H1 (cell line): ENCODE results near the gene CMSS1. TPM values are rescaled to one million over a fixed set of nuclear protein-coding genes. Genes with fewer than 3 reads are reported as not detected.

Source experiments
- CTCF ChIA-PET: fragments of 300-600 bp; sonication (Branson Sonifier 250); formaldehyde crosslinking; loops from one replicate; lab custom pipeline; 2021; ENCODE audit not compliant: partially characterized antibody; lab: Charles Lee
- POLR2A ChIA-PET: fragments of 300-600 bp; sonication (Branson Sonifier 250); formaldehyde crosslinking; loops from one replicate; lab custom pipeline; 2021; ENCODE audit warnings: inconsistent platforms; ENCODE audit not compliant: partially characterized antibody; lab: Charles Lee
- DNase-seq, 2 experiments: peaks; one replicate each; pipeline versions ENCODE4 v3.0.0 to v3.0.0-alpha.2; 2010 to 2022; ENCODE audit warnings: low spot score in 2 of 2, low read depth in 1 of 2, mixed read lengths in 1 of 2
- FAIRE-seq: peaks from 2 replicates; lab custom pipeline; 2011; peaks lifted over from hg19 to GRCh38; lab: Jason Lieb, UNC
- H2AFZ ChIP-seq: 2 replicates; pipeline ENCODE4 v1.8.1; 2012; ENCODE audit warnings: low read length, inconsistent platforms
- H2AK5ac ChIP-seq: 2 replicates; pipeline ENCODE4 v1.6.1; 2013; ENCODE audit warnings: low read depth, low read length
- H2BK120ac ChIP-seq: replicated peaks from 2 replicates; pipeline ENCODE3; 2013; ENCODE audit warnings: low read depth, low read length, inconsistent platforms
- H2BK12ac ChIP-seq: 2 replicates; pipeline ENCODE4 v1.6.1; 2013; ENCODE audit warnings: low read depth, low read length
- H2BK15ac ChIP-seq: 2 replicates; pipeline ENCODE4 v1.6.1; 2013; ENCODE audit warnings: low read length
- H2BK20ac ChIP-seq: 2 replicates; pipeline ENCODE4 v1.6.1; 2013; ENCODE audit warnings: low read length
- H2BK5ac ChIP-seq: 2 replicates; pipeline ENCODE4 v1.6.1; 2013; ENCODE audit warnings: low read depth, low read length
- H3K14ac ChIP-seq: 2 replicates; pipeline ENCODE4 v1.6.1; 2013; ENCODE audit warnings: inconsistent platforms; ENCODE audit not compliant: insufficient read length
- H3K18ac ChIP-seq: 2 replicates; pipeline ENCODE4 v1.6.1; 2013; ENCODE audit warnings: low read length; ENCODE audit errors: extremely low read depth
- H3K23ac ChIP-seq: 2 replicates; pipeline ENCODE4 v1.6.1; 2013; ENCODE audit warnings: inconsistent platforms; ENCODE audit not compliant: insufficient read length
- H3K23me2 ChIP-seq: 2 replicates; pipeline ENCODE4 v1.6.1; 2013; ENCODE audit warnings: low read depth, low read length
- H3K27ac ChIP-seq: 2 replicates; pipeline ENCODE4 v1.6.1; 2011; ENCODE audit warnings: low read depth, low read length, inconsistent platforms
- H3K27me3 ChIP-seq, 4 experiments: replicated peaks in 1 of 4; 1 replicate in 1 of 4; 2 replicates in 3 of 4; pipeline versions ENCODE4 v1.6.1 to v1.8.1; 2011 to 2013; ENCODE audit warnings: low read length in 3 of 4, mild to moderate bottlenecking in 3 of 4, inconsistent platforms in 2 of 4, mixed read lengths in 2 of 4, moderate library complexity in 1 of 4; ENCODE audit not compliant: control insufficient read depth in 3 of 4, insufficient read depth in 3 of 4; ENCODE audit errors: extremely low read depth in 1 of 4
- H3K36me3 ChIP-seq, 4 experiments: 2 replicates each; pipeline versions ENCODE4 v1.6.1 to v1.8.1; 2011 to 2013; ENCODE audit warnings: mild to moderate bottlenecking in 4 of 4, low read length in 3 of 4, moderate library complexity in 2 of 4, control low read depth in 1 of 4, inconsistent platforms in 1 of 4; ENCODE audit not compliant: insufficient read depth in 4 of 4, control insufficient read depth in 2 of 4
- H3K4ac ChIP-seq: replicated peaks from 2 replicates; pipeline ENCODE3; 2013; ENCODE audit warnings: low read length, low read depth, mixed read lengths, inconsistent platforms; ENCODE audit not compliant: insufficient read length
- H3K4me1 ChIP-seq, 4 experiments: replicated peaks in 1 of 4; 1 replicate in 1 of 4; 2 replicates in 3 of 4; pipeline versions ENCODE4 v1.6.1 to v1.8.1; 2011 to 2013; ENCODE audit warnings: low read length in 3 of 4, inconsistent platforms in 2 of 4, mixed read lengths in 1 of 4; ENCODE audit not compliant: insufficient read depth in 4 of 4, control insufficient read depth in 3 of 4
- H3K4me2 ChIP-seq, 2 experiments: 2 replicates each; pipeline versions ENCODE4 v1.6.1 to v1.8.1; 2011 to 2013; ENCODE audit warnings: low read depth in 2 of 2, low read length in 2 of 2, control low read depth in 1 of 2, inconsistent platforms in 1 of 2, mild to moderate bottlenecking in 1 of 2; ENCODE audit not compliant: insufficient read depth in 1 of 2
- H3K4me3 ChIP-seq, 4 experiments: fragments of 200-600, 300-600 bp in 1 of 4; sonication (generic), shearing (Covaris generic), sonication (Bioruptor Twin) in 1 of 4; 2 replicates each; pipeline versions ENCODE4 v1.5.1 to v1.8.1; 2011 to 2016; ENCODE audit warnings: low read length in 4 of 4, low read depth in 3 of 4, control low read depth in 2 of 4, inconsistent platforms in 2 of 4, mild to moderate bottlenecking in 2 of 4, mixed read lengths in 1 of 4, moderate library complexity in 1 of 4; ENCODE audit not compliant: insufficient read depth in 2 of 4; ENCODE audit errors: extremely low read depth in 1 of 4
- H3K56ac ChIP-seq: replicated peaks from 2 replicates; pipeline ENCODE3; 2013; ENCODE audit warnings: low read depth, mild to moderate bottlenecking, mixed read lengths, low read length, inconsistent platforms; ENCODE audit not compliant: insufficient read length
- H3K79me1 ChIP-seq: 2 replicates; pipeline ENCODE4 v1.6.1; 2013; ENCODE audit warnings: low read depth, low read length, control low read depth
- H3K79me2 ChIP-seq, 2 experiments: 2 replicates each; pipeline versions ENCODE4 v1.6.1 to v1.8.1; 2012 to 2013; ENCODE audit warnings: low read length in 2 of 2, mild to moderate bottlenecking in 2 of 2, inconsistent platforms in 1 of 2; ENCODE audit not compliant: insufficient read depth in 2 of 2, control insufficient read depth in 1 of 2
- H3K9ac ChIP-seq, 4 experiments: replicated peaks in 1 of 4; 1 replicate in 1 of 4; 2 replicates in 3 of 4; pipeline versions ENCODE4 v1.6.1 to v1.8.1; 2011 to 2013; ENCODE audit warnings: low read depth in 3 of 4, low read length in 3 of 4, control low read depth in 2 of 4, mild to moderate bottlenecking in 2 of 4, moderate library complexity in 2 of 4, inconsistent platforms in 1 of 4; ENCODE audit errors: extremely low read depth in 1 of 4
- H3K9me3 ChIP-seq, 2 experiments: 2 replicates each; pipeline versions ENCODE4 v1.6.1 to v1.8.1; 2012 to 2013; ENCODE audit warnings: mild to moderate bottlenecking in 2 of 2, moderate library complexity in 2 of 2, control low read depth in 1 of 2, inconsistent platforms in 1 of 2, low read depth in 1 of 2, low read length in 1 of 2, mixed read lengths in 1 of 2; ENCODE audit not compliant: insufficient read depth in 2 of 2
- H4K20me1 ChIP-seq, 2 experiments: replicated peaks in 1 of 2; 2 replicates each; pipeline versions ENCODE3 to v1.8.1; 2011 to 2013; ENCODE audit warnings: inconsistent platforms in 2 of 2, low read length in 2 of 2, mild to moderate bottlenecking in 1 of 2; ENCODE audit not compliant: insufficient read depth in 2 of 2, control insufficient read depth in 1 of 2
- H4K5ac ChIP-seq: 2 replicates; pipeline ENCODE4 v1.6.1; 2013; ENCODE audit warnings: low read length, low read depth, mixed read lengths, inconsistent platforms; ENCODE audit not compliant: insufficient read length
- H4K8ac ChIP-seq: 2 replicates; pipeline ENCODE4 v1.8.0; 2013; ENCODE audit warnings: mild to moderate bottlenecking, moderate library complexity, low read length, inconsistent platforms; ENCODE audit not compliant: insufficient read depth; ENCODE audit errors: extremely low read depth
- H4K91ac ChIP-seq: replicated peaks from 2 replicates; pipeline ENCODE3; 2013; ENCODE audit warnings: low read length, mixed read lengths, inconsistent platforms; ENCODE audit not compliant: insufficient read length
- BCL11A ChIP-seq, 2 experiments: IDR thresholded peaks; one replicate each; pipeline ENCODE4 v1.6.1; 2011; ENCODE audit warnings: low read depth in 2 of 2, low read length in 2 of 2, mild to moderate bottlenecking in 2 of 2
- CHD1 ChIP-seq: IDR thresholded peaks from 2 replicates; pipeline ENCODE4 v1.6.1; 2012; ENCODE audit warnings: low read depth, low read length, improper control_type of control experiment
- EGR1 ChIP-seq: IDR thresholded peaks from 2 replicates; pipeline ENCODE4 v1.6.1; 2011; ENCODE audit warnings: low read depth, low read length, borderline replicate concordance
- KDM1A ChIP-seq: fragments of 200-600, 300-600 bp; sonication (generic); IDR thresholded peaks from 2 replicates; pipeline ENCODE4 v1.7.1; 2016; ENCODE audit warnings: mild to moderate bottlenecking, low read length, borderline replicate concordance
- POLR2AphosphoS5 ChIP-seq: IDR thresholded peaks from 2 replicates; pipeline ENCODE4 v1.6.1; 2011; ENCODE audit warnings: low read depth, low read length
- RXRA ChIP-seq: IDR thresholded peaks from 2 replicates; pipeline ENCODE4 v1.6.1; 2011; ENCODE audit warnings: low read depth, mild to moderate bottlenecking, low read length, moderate library complexity; ENCODE audit not compliant: insufficient read depth
- SIX5 ChIP-seq: IDR thresholded peaks from 2 replicates; pipeline ENCODE4 v1.6.1; 2011; ENCODE audit warnings: mild to moderate bottlenecking, low read depth, low read length
- TCF12 ChIP-seq: IDR thresholded peaks from 2 replicates; pipeline ENCODE4 v1.6.1; 2011; ENCODE audit warnings: low read depth, mild to moderate bottlenecking, low read length
- polyA plus RNA-seq, 7 experiments: library from polyadenylated mRNA; depleted of rRNA in 3 of 7; stranded (reverse) in 5 of 7; unstranded in 2 of 7; fragments of >200 nt in 5 of 7; fragments of 200-250 nt in 2 of 7; gene quantifications; 1 replicate in 5 of 7; 2 replicates in 1 of 7; 4 replicates in 1 of 7; pipeline versions ENCODE4 v1.2.1 to v1.2.3, GENCODE V29; 2011 to 2013; ENCODE audit warnings: missing spikeins in 2 of 7, mixed read lengths in 2 of 7
- total RNA-seq: library from RNA; stranded (reverse); fragmentation: NEBNext Ultra II Directional; extraction: Animal tissue kit (Norgen Biotek cat#: 25700); gene quantifications from 2 replicates; pipeline ENCODE4 v1.2.1, GENCODE V29; 2021

Gene CMSS1
- total and polyA plus RNA-seq, 2 of the 8 experiments (the other 6 are each of a cell fraction or from before 2014, with no cell fraction given), result 15.2 to 75.1 TPM

GRCh38 chr3:99984139-99984538, 166.5 kb downstream of the CMSS1 start:
- Histone ChIP-seq H3K56ac (no peak overlapping the region), H3K27me3 (no peaks in the 10 kb centered on the region), H4K5ac (no peak overlapping the region), H3K4me3 (no peak overlapping the region), H3K4me1 (peaks cover 0 to under 1% (median 0%) of the 10 kb centered on the region in 4 experiments; a peak in 1 of 7 replicates), H2BK120ac (no peak overlapping the region), H2BK5ac (no peak overlapping the region), H3K18ac (no peak overlapping the region), H3K9me3 (no peaks in the 10 kb centered on the region), H3K4me2 (no peak overlapping the region), H3K23ac (no peak overlapping the region), H2AFZ (no peak overlapping the region), H3K9ac (no peak overlapping the region), H3K23me2 (peaks cover 1% of the 10 kb centered on the region; the same call in 1 of the 2 replicates), H2BK20ac (no peak overlapping the region), H2BK12ac (no peak overlapping the region), H3K27ac (no peak overlapping the region), H2BK15ac (no peak overlapping the region), H3K4ac (no peak overlapping the region), H4K20me1 (no peaks in the 10 kb centered on the region), H3K14ac (no peak overlapping the region), H4K91ac (no peak overlapping the region), H3K79me2 (no peaks in the 10 kb centered on the region), H4K8ac (no peak overlapping the region), H3K79me1 (no peaks in the 10 kb centered on the region), H2AK5ac (no peak overlapping the region), H3K36me3 (no peaks in the 10 kb centered on the region)
- CTCF ChIA-PET, result interaction anchor here (0.9 kb wide), 1 partner anchor 36 kb away, joined by 3 read pairs; no protein-coding TSS in a partner anchor
- DNase-seq (no peak), FAIRE-seq (no peak)
- POLR2A ChIA-PET, result no interaction called here
- TF ChIP-seq SIX5, result no peak
- TF ChIP-seq TCF12, result no peak
- no peak for TF ChIP-seq RXRA
- no peak for TF ChIP-seq KDM1A
- no peak for TF ChIP-seq CHD1
- no peak for TF ChIP-seq EGR1
- TF ChIP-seq POLR2AphosphoS5, result no peak
- no peak for TF ChIP-seq BCL11A (IDR thresholded peaks at IDR 0.05; ENCODE audit: low read depth in 2 of 2, low read length in 2 of 2)
